ENCODE results near the gene DAGLB.

DAGLB gene

DNA sequence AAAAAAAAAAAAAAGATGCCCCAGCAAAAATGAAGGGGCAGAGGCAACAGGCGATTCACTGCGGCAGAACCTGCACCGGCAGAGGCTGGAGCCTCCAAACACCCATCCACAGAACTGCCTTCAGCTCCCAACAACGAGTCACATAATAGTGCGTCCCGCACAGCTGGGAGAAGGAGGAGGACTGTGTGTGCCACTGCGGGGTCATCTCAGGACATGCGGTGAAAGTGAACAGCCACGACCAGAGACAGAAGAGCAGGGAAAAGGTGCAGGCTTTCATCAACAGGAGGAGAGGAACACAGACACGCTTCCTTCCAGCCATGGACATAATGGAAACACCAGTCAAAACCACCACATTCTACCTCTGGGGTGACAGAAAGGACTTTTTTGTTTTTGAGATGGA lies 34.1 kb downstream of the DAGLB start:
- DNase-seq (ENCODE audit: low read depth): no peak
- in situ Hi-C loops (cut with HindIII; ENCODE audit: low sequenced_read_pairs): no loop called here
- H3K4me3 ChIP-seq (ENCODE audit: low read depth, low read length): no peak overlapping the region
- TF ChIP-seq, protein P1, sequence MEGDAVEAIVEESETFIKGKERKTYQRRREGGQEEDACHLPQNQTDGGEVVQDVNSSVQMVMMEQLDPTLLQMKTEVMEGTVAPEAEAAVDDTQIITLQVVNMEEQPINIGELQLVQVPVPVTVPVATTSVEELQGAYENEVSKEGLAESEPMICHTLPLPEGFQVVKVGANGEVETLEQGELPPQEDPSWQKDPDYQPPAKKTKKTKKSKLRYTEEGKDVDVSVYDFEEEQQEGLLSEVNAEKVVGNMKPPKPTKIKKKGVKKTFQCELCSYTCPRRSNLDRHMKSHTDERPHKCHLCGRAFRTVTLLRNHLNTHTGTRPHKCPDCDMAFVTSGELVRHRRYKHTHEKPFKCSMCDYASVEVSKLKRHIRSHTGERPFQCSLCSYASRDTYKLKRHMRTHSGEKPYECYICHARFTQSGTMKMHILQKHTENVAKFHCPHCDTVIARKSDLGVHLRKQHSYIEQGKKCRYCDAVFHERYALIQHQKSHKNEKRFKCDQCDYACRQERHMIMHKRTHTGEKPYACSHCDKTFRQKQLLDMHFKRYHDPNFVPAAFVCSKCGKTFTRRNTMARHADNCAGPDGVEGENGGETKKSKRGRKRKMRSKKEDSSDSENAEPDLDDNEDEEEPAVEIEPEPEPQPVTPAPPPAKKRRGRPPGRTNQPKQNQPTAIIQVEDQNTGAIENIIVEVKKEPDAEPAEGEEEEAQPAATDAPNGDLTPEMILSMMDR (IDR thresholded peaks at IDR 0.05; ENCODE audit: low read depth, low read length, missing control alignments): no peak

DNA sequence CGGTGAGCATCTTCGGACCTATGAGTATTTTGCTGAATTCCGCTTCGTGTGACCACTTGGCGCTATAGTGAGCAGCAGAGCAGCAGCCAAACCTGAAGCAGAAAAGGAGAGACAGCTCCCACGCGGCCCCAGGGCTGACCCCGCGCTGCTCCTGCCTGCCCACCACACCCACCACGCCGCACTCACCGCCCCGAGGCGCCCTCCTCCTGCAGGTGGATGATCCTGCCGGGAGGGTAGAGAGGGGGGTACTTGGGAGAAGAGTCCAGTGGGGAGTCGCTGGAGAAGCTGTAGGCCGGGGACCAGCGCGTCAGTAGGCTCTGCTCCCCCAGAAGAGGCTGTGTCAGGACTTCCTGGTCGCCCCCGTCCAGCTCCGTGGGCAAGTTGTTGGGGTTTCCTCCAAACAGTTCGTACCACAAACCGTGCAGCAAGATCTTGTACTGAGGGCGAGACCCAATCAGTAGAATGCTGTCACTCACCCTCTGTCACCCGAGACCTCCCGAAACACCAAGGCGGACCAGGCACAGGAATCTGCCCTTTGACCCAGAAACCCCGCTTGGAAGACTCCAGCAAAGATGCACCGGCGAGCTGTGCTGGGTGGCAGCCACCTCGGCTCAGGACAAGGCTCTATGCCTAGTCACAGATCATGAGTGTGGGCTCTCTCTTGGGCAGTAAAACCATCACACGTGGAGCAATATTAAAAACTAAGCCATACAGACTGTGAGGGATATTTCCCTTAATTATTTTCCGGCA lies 37.6 kb downstream of the DAGLB start:
- in situ Hi-C loops (cut with HindIII; ENCODE audit: low sequenced_read_pairs): no loop called here
- TF ChIP-seq, protein P1 (IDR thresholded peaks at IDR 0.05; ENCODE audit: low read depth, low read length, missing control alignments): no peak
- DNase-seq (ENCODE audit: low read depth): no peak
- H3K4me3 ChIP-seq (ENCODE audit: low read depth, low read length): no peak overlapping the region

DNA sequence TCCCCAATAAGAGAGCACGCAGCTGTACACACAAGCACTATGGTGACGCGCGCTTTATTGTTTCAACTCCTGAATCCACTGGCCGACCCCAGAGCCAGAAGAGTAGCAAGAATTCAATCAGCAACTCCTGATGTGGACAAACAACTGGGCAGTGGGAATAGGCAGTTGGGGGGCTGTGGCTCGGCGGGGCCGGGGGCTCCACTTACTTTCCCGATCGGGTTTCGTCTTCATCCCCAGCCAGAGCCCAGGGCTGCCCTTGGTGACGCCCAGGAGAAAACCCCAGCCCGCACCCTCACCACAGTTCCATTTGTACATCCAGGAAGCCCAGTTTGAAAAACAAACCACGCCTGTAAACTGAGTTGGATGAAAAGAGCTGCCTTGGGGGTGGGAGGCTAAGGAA lies 38.7 kb downstream of the DAGLB start:
- in situ Hi-C loops (cut with HindIII; ENCODE audit: low sequenced_read_pairs): no loop called here
- TF ChIP-seq, protein P1 (IDR thresholded peaks at IDR 0.05; ENCODE audit: low read depth, low read length, missing control alignments): no peak
- no peak overlapping the region for H3K4me3 ChIP-seq (ENCODE audit: low read depth, low read length)
- no peak for DNase-seq (ENCODE audit: low read depth)

DNA sequence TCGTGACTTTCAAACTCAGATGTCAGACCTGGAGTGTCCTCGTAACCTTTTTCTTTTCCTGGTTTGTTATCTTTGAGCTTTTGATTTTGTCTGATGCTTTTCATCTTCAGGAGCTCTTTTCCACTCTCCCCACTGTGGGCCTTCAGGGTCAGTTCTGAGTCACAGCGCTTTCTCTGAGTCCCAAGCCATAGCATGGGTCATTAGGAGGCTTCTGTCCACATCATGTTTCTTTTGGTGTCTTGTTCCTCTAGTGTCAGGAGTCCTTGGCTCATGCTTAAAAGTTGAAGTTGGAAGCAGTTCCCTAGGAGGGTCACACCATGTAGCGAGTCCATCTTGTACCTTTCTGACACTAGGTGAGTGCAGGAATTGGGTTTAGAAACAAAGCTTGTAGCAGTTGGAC lies 40.3 kb downstream of the DAGLB start:
- in situ Hi-C loops (cut with HindIII; ENCODE audit: low sequenced_read_pairs): no loop called here
- TF ChIP-seq, protein P1 (IDR thresholded peaks at IDR 0.05; ENCODE audit: low read depth, low read length, missing control alignments): no peak
- no peak overlapping the region for H3K4me3 ChIP-seq (ENCODE audit: low read depth, low read length)
- no peak for DNase-seq (ENCODE audit: low read depth)

DNA sequence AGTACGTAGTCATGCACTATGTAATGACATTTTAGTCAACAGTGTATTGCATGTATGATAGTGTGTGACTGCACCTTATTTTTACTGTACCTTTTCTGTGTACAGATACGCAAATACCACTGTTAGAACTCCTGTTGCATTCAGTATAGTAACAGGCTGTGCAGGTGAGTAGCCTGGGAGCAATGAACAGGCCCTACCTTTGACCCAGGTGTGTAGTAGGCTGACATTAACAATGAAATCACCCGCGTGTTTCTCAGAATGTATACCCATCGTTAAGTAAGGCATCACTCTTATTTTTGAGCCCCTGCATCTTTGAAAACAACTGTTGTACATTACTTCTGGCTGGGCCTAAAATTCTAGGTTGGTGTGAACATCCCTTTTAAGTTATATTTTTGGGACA lies 41.6 kb downstream of the DAGLB start:
- in situ Hi-C loops (cut with HindIII; ENCODE audit: low sequenced_read_pairs): no loop called here
- TF ChIP-seq, protein P1 (IDR thresholded peaks at IDR 0.05; ENCODE audit: low read depth, low read length, missing control alignments): no peak
- no peak overlapping the region for H3K4me3 ChIP-seq (ENCODE audit: low read depth, low read length)
- no peak for DNase-seq (ENCODE audit: low read depth)

DNA sequence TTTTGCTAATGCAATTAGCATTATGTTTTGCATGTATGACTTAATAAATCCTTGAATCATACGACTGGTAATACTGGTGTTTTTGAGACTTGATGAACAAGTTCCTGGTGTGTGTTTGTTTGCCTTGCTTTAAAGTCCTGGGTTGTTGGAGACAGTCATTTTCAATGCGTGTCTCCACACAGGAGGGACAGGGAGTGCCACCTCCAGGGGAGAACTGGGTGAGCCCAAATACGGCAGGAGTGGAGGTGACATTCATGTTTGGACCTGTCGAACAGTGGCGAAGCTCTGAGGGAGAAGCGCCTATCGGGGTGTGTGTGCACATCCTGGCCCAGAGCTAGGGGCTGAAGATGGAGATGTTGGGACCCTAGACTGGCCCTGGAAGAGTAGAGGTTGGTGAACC lies 43.8 kb downstream of the DAGLB start:
- no peak for DNase-seq (ENCODE audit: low read depth)
- in situ Hi-C loops (cut with HindIII; ENCODE audit: low sequenced_read_pairs): no loop called here
- H3K4me3 ChIP-seq (ENCODE audit: low read depth, low read length): no peak overlapping the region
- TF ChIP-seq, protein P1 (IDR thresholded peaks at IDR 0.05; ENCODE audit: low read depth, low read length, missing control alignments): no peak

Measured in astrocyte of the cerebellum (primary cell).